GM23338 (cell line): ENCODE measurements around the gene CRACDL. TPM values are rescaled to one million over a fixed set of nuclear protein-coding genes. Genes with fewer than 3 reads are reported as not detected.

Experiments used
- ATAC-seq: fragments of 200-7000 bp; cut with Tn5 transposase; 3 replicates; pipeline ENCODE4 v1.9.1; 2020
- DNase-seq: peaks from one replicate; pipeline ENCODE4 v3.0.0-alpha.2; 2015; ENCODE audit warnings: low spot score
- H2AFZ ChIP-seq: fragments of 200-600 bp; sonication (generic); 2 replicates; pipeline ENCODE4 v1.8.0; 2016; ENCODE audit warnings: antibody characterized with exemption, mild to moderate bottlenecking, moderate library complexity
- H3F3A ChIP-seq: fragments of 200-600 bp; sonication (generic); replicated peaks from 2 replicates; pipeline ENCODE4 v1.8.0; 2017; ENCODE audit warnings: antibody characterized with exemption, mixed run types, low read depth
- H3K27ac ChIP-seq: fragments of 200-600 bp; sonication (generic); 2 replicates; pipeline ENCODE4 v1.6.1; 2016; ENCODE audit warnings: low read depth
- H3K27me3 ChIP-seq: fragments of 200-600 bp; sonication (generic); 2 replicates; pipeline ENCODE4 v1.8.0; 2016; ENCODE audit warnings: mild to moderate bottlenecking, mixed run types, moderate library complexity; ENCODE audit not compliant: insufficient read depth
- H3K36me3 ChIP-seq: fragments of 200-600 bp; sonication (generic); 2 replicates; pipeline ENCODE4 v1.8.0; 2016; ENCODE audit warnings: mild to moderate bottlenecking; ENCODE audit not compliant: insufficient read depth
- H3K4me1 ChIP-seq: fragments of 200-600 bp; sonication (generic); 2 replicates; pipeline ENCODE4 v1.8.0; 2016; ENCODE audit warnings: mild to moderate bottlenecking, moderate library complexity; ENCODE audit not compliant: insufficient read depth
- H3K4me2 ChIP-seq: fragments of 200-600 bp; sonication (generic); 2 replicates; pipeline ENCODE4 v1.7.1; 2017; ENCODE audit warnings: mixed run types
- H3K4me3 ChIP-seq: fragments of 200-600 bp; sonication (generic); 2 replicates; pipeline ENCODE4 v1.6.1; 2016; ENCODE audit warnings: mixed run types
- H3K79me2 ChIP-seq: fragments of 200-600 bp; sonication (generic); replicated peaks from 2 replicates; pipeline ENCODE4 v1.8.0; 2017; ENCODE audit warnings: mild to moderate bottlenecking; ENCODE audit not compliant: insufficient read depth
- H3K9me2 ChIP-seq: fragments of 200-600 bp; sonication (generic); 2 replicates; pipeline ENCODE4 v1.8.0; 2017; ENCODE audit not compliant: insufficient read depth
- H4K20me1 ChIP-seq: fragments of 200-600 bp; sonication (generic); replicated peaks from 2 replicates; pipeline ENCODE4 v1.8.0; 2017; ENCODE audit warnings: mild to moderate bottlenecking; ENCODE audit not compliant: insufficient read depth
- H3K27ac Mint-ChIP-seq: 2 replicates; pipeline ENCODE4 v1.8.0; 2020; ENCODE audit warnings: inconsistent platforms, mild to moderate bottlenecking, moderate library complexity, mixed read lengths
- H3K27me3 Mint-ChIP-seq: 3 replicates; pipeline ENCODE4 v1.8.0; 2022; ENCODE audit warnings: low read depth, mild to moderate bottlenecking, moderate library complexity, mixed read lengths, inconsistent platforms; ENCODE audit not compliant: insufficient read depth, poor library complexity
- H3K36me3 Mint-ChIP-seq: 3 replicates; pipeline ENCODE4 v1.8.0; 2021; ENCODE audit warnings: low read depth, mild to moderate bottlenecking, inconsistent platforms, moderate library complexity, mixed read lengths
- H3K4me1 Mint-ChIP-seq: 3 replicates; pipeline ENCODE4 v1.8.0; 2020; ENCODE audit warnings: mild to moderate bottlenecking, inconsistent platforms, mixed read lengths
- H3K4me3 Mint-ChIP-seq: 3 replicates; pipeline ENCODE4 v1.8.0; 2021; ENCODE audit warnings: moderate library complexity, mild to moderate bottlenecking, inconsistent platforms, mixed read lengths
- H3K9me3 Mint-ChIP-seq: 3 replicates; pipeline ENCODE4 v1.8.0; 2020; ENCODE audit warnings: moderate library complexity, mild to moderate bottlenecking, inconsistent platforms, mixed read lengths
- CREB1 ChIP-seq: fragments of 250-450 bp; sonication (Bioruptor Pico); IDR thresholded peaks from 2 replicates; pipeline ENCODE4 v1.5.0; 2020; ENCODE audit warnings: low read depth, mild to moderate bottlenecking, moderate library complexity
- EZH2 ChIP-seq: fragments of 200-600 bp; sonication (generic); IDR thresholded peaks from one replicate; pipeline ENCODE4 v1.8.0; 2017; ENCODE audit warnings: antibody characterized with exemption, mild to moderate bottlenecking, low read depth; ENCODE audit not compliant: unreplicated experiment
- EZH2phosphoT487 ChIP-seq: fragments of 200-600 bp; sonication (generic); IDR thresholded peaks from one replicate; pipeline ENCODE4 v1.8.1; 2018; ENCODE audit warnings: antibody characterized with exemption; ENCODE audit not compliant: unreplicated experiment
- JUNB ChIP-seq: IDR thresholded peaks from one replicate; pipeline ENCODE4 v1.6.1; 2016; ENCODE audit warnings: antibody characterized with exemption; ENCODE audit not compliant: unreplicated experiment
- STAT1 ChIP-seq: IDR thresholded peaks from one replicate; pipeline ENCODE4 v1.6.1; 2016; ENCODE audit warnings: antibody characterized with exemption; ENCODE audit not compliant: unreplicated experiment
- ZNF114 ChIP-seq: fragments of 250-450 bp; sonication (Bioruptor Pico); IDR thresholded peaks from 2 replicates; pipeline ENCODE4 v1.5.0; 2020; ENCODE audit warnings: mild to moderate bottlenecking, moderate library complexity
- polyA plus RNA-seq: library from polyadenylated mRNA; unstranded; fragments of >200 nt; fragmentation: Nextera tagmentation; extraction: Ambion mirVana; gene quantifications from 2 replicates; pipeline ENCODE4 v1.2.1, GENCODE V29; 2016
- total RNA-seq: library from RNA; depleted of rRNA; stranded (reverse); fragments of >200 nt; shearing (Covaris generic); gene quantifications from 2 replicates; pipeline ENCODE4 v1.2.3, GENCODE V29; 2014
- TF ChIP-seq, protein P1 (sequence below), 2 experiments: fragments of 200-600 bp in 1 of 2; sonication (generic) in 1 of 2; conservative IDR thresholded peaks; 2 replicates each; pipeline versions ENCODE4 v1.5.1 to v1.6.1; 2016 to 2017; ENCODE audit warnings: antibody characterized with exemption in 2 of 2, low read depth in 2 of 2, mild to moderate bottlenecking in 2 of 2, moderate library complexity in 1 of 2
- TF ChIP-seq, protein P2 (sequence below): IDR thresholded peaks from 2 replicates; pipeline ENCODE4 v1.6.1; 2016; ENCODE audit warnings: antibody characterized with exemption

The CRACDL gene
- total and polyA plus RNA-seq, 2 experiments from 2014 or later: 0.14 to 0.16 TPM

DNA sequence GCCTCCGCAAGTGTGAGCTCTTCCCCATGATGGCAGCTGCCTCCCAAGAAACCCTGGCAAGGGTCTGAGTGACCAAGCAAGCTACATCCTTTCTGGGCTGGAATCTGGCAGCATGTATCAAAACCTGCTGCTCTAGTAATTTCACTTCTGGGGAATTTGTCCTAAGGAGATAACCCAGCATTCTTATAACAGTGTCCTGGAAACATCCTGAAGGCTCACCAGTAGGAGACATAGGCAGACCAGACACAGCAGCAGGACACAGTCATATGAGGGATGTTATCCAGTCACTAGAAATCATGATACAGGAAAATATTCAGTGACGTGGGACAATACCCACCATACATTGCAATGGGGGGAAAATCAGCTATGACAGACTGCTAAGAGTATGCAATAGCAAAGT is 64.5 kb downstream of the CRACDL start:
- Mint-ChIP-seq H3K9me3 (no peaks in the 10 kb centered on the region), H3K4me3 (no peak overlapping the region), H3K36me3 (no peaks in the 10 kb centered on the region), H3K27ac (no peak overlapping the region), H3K27me3 (peaks cover 3% of the 10 kb centered on the region), H3K4me1 (peaks cover 14% of the 10 kb centered on the region)
- Histone ChIP-seq H3K4me2 (no peak overlapping the region), H3K36me3 (no peaks in the 10 kb centered on the region), H4K20me1 (no peaks in the 10 kb centered on the region), H3K79me2 (no peaks in the 10 kb centered on the region), H3K27me3 (no peaks in the 10 kb centered on the region), H3K4me1 (no peaks in the 10 kb centered on the region), H3K9me2 (no peaks in the 10 kb centered on the region), H3F3A (no peaks in the 10 kb centered on the region), H2AFZ (no peak overlapping the region), H3K27ac (no peak overlapping the region), H3K4me3 (no peak overlapping the region)
- no peak for ATAC-seq
- no peak for TF ChIP-seq ZNF114 (CRISPR knock-in tag)
- no peak for DNase-seq

DNA sequence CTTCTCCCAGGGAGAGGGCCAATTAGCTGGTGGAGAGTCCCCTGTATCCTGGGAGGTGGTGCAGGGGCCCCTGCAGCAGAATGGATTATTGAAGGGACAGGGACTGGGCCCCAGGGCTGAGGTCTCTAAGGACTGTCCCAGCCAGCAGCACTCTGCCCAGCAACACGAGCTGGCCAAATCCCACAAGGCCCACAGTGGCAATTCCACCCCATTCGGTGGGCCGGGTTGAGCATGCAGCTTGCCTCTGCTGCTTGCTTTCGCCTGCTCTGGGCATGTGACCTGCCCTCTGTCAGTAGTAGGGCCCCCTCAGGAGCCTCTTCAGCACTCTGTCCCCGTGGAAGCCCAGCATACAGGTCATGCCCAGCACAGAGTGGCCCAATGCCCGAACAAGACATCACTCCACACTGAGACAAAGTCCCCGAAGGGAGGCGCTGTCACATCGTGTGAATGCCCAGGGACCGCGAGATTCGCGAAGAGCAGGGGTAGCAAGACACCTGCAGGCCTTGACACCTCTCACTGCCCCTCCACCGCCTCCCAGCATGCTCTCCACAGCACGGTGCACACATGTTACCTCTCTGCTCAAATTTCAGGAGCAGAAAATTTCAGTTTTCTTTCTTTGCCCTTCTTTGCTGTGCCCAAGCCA is 65.4 kb downstream of the CRACDL start:
- H3K79me2 ChIP-seq: no peaks in the 10 kb centered on the region
- TF ChIP-seq EZH2phosphoT487 (no peak), JUNB (no peak)
- TF ChIP-seq, protein P1, sequence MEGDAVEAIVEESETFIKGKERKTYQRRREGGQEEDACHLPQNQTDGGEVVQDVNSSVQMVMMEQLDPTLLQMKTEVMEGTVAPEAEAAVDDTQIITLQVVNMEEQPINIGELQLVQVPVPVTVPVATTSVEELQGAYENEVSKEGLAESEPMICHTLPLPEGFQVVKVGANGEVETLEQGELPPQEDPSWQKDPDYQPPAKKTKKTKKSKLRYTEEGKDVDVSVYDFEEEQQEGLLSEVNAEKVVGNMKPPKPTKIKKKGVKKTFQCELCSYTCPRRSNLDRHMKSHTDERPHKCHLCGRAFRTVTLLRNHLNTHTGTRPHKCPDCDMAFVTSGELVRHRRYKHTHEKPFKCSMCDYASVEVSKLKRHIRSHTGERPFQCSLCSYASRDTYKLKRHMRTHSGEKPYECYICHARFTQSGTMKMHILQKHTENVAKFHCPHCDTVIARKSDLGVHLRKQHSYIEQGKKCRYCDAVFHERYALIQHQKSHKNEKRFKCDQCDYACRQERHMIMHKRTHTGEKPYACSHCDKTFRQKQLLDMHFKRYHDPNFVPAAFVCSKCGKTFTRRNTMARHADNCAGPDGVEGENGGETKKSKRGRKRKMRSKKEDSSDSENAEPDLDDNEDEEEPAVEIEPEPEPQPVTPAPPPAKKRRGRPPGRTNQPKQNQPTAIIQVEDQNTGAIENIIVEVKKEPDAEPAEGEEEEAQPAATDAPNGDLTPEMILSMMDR (conservative IDR thresholded peaks at IDR 0.05; ENCODE audit: low read depth in 2 of 2): peak; percentile 22 to 65; a peak in 3 of 4 replicates
- no peaks in the 10 kb centered on the region for H3F3A ChIP-seq
- no peaks in the 10 kb centered on the region for H3K36me3 ChIP-seq
- no peak overlapping the region for H2AFZ ChIP-seq
- H3K27ac Mint-ChIP-seq: no peak overlapping the region
- DNase-seq (peak; percentile 48), ATAC-seq (peak; percentile 54)
- no peaks in the 10 kb centered on the region for H3K27me3 ChIP-seq
- H3K4me1 Mint-ChIP-seq: peaks cover 14% of the 10 kb centered on the region
- no peak overlapping the region for H3K27ac ChIP-seq
- H3K4me3 ChIP-seq: no peak overlapping the region
- H3K36me3 Mint-ChIP-seq: no peaks in the 10 kb centered on the region
- H3K27me3 Mint-ChIP-seq: peaks cover 3% of the 10 kb centered on the region
- H3K4me2 ChIP-seq: no peak overlapping the region
- no peaks in the 10 kb centered on the region for H3K9me2 ChIP-seq
- H4K20me1 ChIP-seq: no peaks in the 10 kb centered on the region
- H3K4me1 ChIP-seq: no peaks in the 10 kb centered on the region
- H3K9me3 Mint-ChIP-seq: no peaks in the 10 kb centered on the region
- no peak overlapping the region for H3K4me3 Mint-ChIP-seq

DNA sequence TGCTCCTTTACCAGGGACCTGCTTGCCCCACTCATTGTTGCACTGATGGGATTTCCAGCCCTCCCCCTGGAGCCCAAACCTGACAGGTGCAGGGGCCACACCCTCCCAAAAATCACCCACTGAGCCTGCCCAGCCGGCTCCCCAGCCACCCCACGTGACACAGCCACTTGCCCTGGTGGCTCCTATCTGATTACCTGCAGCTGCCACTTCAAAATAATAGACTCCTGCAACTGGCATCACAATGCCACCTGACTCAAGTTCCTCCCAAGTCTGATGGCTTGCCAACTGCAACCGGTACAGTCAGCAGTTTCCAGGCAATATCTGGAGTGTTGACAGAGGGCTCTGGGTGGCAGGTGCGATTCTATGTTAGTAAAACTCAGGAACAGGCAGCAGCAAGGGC is 66.2 kb downstream of the CRACDL start:
- Mint-ChIP-seq H3K27me3 (peaks cover 3% of the 10 kb centered on the region), H3K9me3 (no peaks in the 10 kb centered on the region), H3K4me1 (peaks cover 14% of the 10 kb centered on the region), H3K4me3 (no peak overlapping the region), H3K27ac (no peak overlapping the region), H3K36me3 (no peaks in the 10 kb centered on the region)
- H3K9me2 ChIP-seq: no peaks in the 10 kb centered on the region
- H4K20me1 ChIP-seq: no peaks in the 10 kb centered on the region
- H3K36me3 ChIP-seq: no peaks in the 10 kb centered on the region
- H2AFZ ChIP-seq: no peak overlapping the region
- H3F3A ChIP-seq: no peaks in the 10 kb centered on the region
- H3K27me3 ChIP-seq: no peaks in the 10 kb centered on the region
- ATAC-seq: peak; percentile 13; the same call in 1 of the 3 replicates
- H3K27ac ChIP-seq: no peak overlapping the region
- H3K79me2 ChIP-seq: no peaks in the 10 kb centered on the region
- H3K4me2 ChIP-seq: no peak overlapping the region
- TF ChIP-seq CREB1 (no peak), EZH2 (no peak), EZH2phosphoT487 (no peak), STAT1 (no peak)
- TF ChIP-seq, protein P1 (conservative IDR thresholded peaks at IDR 0.05; ENCODE audit: low read depth in 2 of 2): no peak
- TF ChIP-seq, protein P2, sequence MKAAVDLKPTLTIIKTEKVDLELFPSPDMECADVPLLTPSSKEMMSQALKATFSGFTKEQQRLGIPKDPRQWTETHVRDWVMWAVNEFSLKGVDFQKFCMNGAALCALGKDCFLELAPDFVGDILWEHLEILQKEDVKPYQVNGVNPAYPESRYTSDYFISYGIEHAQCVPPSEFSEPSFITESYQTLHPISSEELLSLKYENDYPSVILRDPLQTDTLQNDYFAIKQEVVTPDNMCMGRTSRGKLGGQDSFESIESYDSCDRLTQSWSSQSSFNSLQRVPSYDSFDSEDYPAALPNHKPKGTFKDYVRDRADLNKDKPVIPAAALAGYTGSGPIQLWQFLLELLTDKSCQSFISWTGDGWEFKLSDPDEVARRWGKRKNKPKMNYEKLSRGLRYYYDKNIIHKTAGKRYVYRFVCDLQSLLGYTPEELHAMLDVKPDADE: no peak
- no peaks in the 10 kb centered on the region for H3K4me1 ChIP-seq
- no peak overlapping the region for H3K4me3 ChIP-seq
- DNase-seq: no peak
